Measurements from ENCODE around the gene CFTR.

DNA sequence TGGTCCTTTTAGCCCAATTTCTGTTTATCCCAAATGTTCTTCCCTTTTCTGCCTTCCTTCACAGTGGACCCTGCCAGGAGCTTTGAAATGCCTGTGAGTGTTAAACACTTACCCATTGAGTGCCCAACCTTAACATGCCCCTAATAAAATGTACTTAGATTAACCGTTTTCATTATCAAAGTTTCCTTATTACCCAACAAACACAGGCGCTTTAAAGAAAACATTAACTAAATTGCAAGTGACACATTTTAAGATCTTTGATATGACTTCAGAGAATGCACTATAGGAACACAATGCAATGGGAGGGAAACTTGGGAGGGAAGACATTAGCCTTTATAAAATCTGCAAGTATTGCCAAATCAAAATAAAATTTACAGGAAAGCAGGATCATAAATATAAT is 177.0 kb downstream of the CFTR start:
- TF ChIP-seq YY1 (IDR thresholded peaks at IDR 0.05; ENCODE audit: low read depth, low read length): no peak
- no peak for TF ChIP-seq MXI1 (IDR thresholded peaks at IDR 0.05; ENCODE audit: low read depth, low read length)
- no peak for TF ChIP-seq RBBP5 (conservative IDR thresholded peaks at IDR 0.05)
- TF ChIP-seq TCF7 (IDR thresholded peaks at IDR 0.05; ENCODE audit: borderline replicate concordance): no peak
- no peak for TF ChIP-seq EZH2 (IDR thresholded peaks at IDR 0.05; ENCODE audit: borderline replicate concordance, control insufficient read depth, low read depth, low read length)
- TF ChIP-seq, protein P1, sequence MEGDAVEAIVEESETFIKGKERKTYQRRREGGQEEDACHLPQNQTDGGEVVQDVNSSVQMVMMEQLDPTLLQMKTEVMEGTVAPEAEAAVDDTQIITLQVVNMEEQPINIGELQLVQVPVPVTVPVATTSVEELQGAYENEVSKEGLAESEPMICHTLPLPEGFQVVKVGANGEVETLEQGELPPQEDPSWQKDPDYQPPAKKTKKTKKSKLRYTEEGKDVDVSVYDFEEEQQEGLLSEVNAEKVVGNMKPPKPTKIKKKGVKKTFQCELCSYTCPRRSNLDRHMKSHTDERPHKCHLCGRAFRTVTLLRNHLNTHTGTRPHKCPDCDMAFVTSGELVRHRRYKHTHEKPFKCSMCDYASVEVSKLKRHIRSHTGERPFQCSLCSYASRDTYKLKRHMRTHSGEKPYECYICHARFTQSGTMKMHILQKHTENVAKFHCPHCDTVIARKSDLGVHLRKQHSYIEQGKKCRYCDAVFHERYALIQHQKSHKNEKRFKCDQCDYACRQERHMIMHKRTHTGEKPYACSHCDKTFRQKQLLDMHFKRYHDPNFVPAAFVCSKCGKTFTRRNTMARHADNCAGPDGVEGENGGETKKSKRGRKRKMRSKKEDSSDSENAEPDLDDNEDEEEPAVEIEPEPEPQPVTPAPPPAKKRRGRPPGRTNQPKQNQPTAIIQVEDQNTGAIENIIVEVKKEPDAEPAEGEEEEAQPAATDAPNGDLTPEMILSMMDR (IDR thresholded peaks at IDR 0.05 in 2 of 3, conservative IDR thresholded peaks at IDR 0.05 in 1 of 3; ENCODE audit: control insufficient read depth in 2 of 3, extremely low read depth in 1 of 3, insufficient read depth in 1 of 3, low read depth in 3 of 3, low read length in 3 of 3): no peak

All from GM12878 (cell line).